HEK293 (cell line): ENCODE results near the gene RPS5.

Experiments
- CTCF ChIA-PET: fragments of 350-600 bp; formaldehyde crosslinking; extraction: SDS; loops from one replicate; lab custom pipeline; 2021; ENCODE audit warnings: antibody characterized with exemption; lab: Yijun Ruan, JAX
- POLR2A ChIA-PET: fragments of 300-600 bp; formaldehyde crosslinking; extraction: SDS; loops from one replicate; lab custom pipeline; 2020; ENCODE audit warnings: antibody characterized with exemption, inconsistent platforms; lab: Yijun Ruan, JAX
- H3K27ac ChIP-seq: fragments of 200-500 bp; sonication (Bioruptor generic); 2 replicates; pipeline ENCODE4 v1.5.1; 2014; ENCODE audit warnings: low read depth, low read length, control low read depth, inconsistent platforms; ENCODE audit errors: extremely low read depth
- H3K36me3 ChIP-seq, 2 experiments: fragments of 200-500 bp in 1 of 2; sonication (Bioruptor generic) in 1 of 2; 1 replicate in 1 of 2; 2 replicates in 1 of 2; pipeline ENCODE4 v1.5.1; 2014 to 2017; ENCODE audit warnings: inconsistent platforms in 2 of 2, low read length in 2 of 2; ENCODE audit not compliant: control insufficient read depth in 2 of 2, insufficient read depth in 1 of 2
- H3K4me1 ChIP-seq: fragments of 200-500 bp; sonication (Bioruptor generic); 2 replicates; pipeline ENCODE4 v1.5.1; 2014; ENCODE audit warnings: mild to moderate bottlenecking, low read length, inconsistent platforms; ENCODE audit not compliant: control insufficient read depth, insufficient read depth
- H3K4me3 ChIP-seq: 2 replicates; pipeline ENCODE4 v1.5.1; 2011; ENCODE audit warnings: low read depth, mild to moderate bottlenecking, control low read depth, low read length, moderate library complexity
- H3K9me3 ChIP-seq: fragments of 200-500 bp; sonication (Bioruptor generic); 2 replicates; pipeline ENCODE4 v1.5.1; 2014; ENCODE audit warnings: low read depth, low read length, inconsistent platforms; ENCODE audit not compliant: control insufficient read depth, insufficient read depth
- HIC1 ChIP-seq: fragments of 450-650 bp; formaldehyde crosslinking; IDR thresholded peaks from 2 replicates; pipeline ENCODE4 v1.5.1; 2016; ENCODE audit warnings: missing biosample characterization, missing genetic modification characterization
- SETDB1 ChIP-seq: IDR thresholded peaks from one replicate; pipeline ENCODE4 v1.6.1; 2017; ENCODE audit warnings: mild to moderate bottlenecking, low read length, moderate library complexity, mixed read lengths; ENCODE audit not compliant: insufficient read length
- SP7 ChIP-seq: fragments of 450-650 bp; formaldehyde crosslinking; IDR thresholded peaks from 2 replicates; pipeline ENCODE4 v1.5.1; 2016; ENCODE audit warnings: missing biosample characterization, missing genetic modification characterization
- ZBTB11 ChIP-seq: fragments of 450-650 bp; formaldehyde crosslinking; conservative IDR thresholded peaks from 2 replicates; pipeline ENCODE4 v1.5.1; 2016; ENCODE audit warnings: low read depth, missing biosample characterization, missing genetic modification characterization
- ZNF18 ChIP-seq: fragments of 450-650 bp; formaldehyde crosslinking; IDR thresholded peaks from 2 replicates; pipeline ENCODE4 v1.5.1; 2016; ENCODE audit warnings: missing biosample characterization, missing genetic modification characterization
- ZNF514 ChIP-seq: fragments of 450-650 bp; formaldehyde crosslinking; IDR thresholded peaks from 2 replicates; pipeline ENCODE4 v1.5.1; 2016; ENCODE audit warnings: missing biosample characterization, missing genetic modification characterization
- ZNF549 ChIP-seq: fragments of 450-650 bp; IDR thresholded peaks from 2 replicates; pipeline ENCODE4 v1.5.1; 2018; ENCODE audit warnings: missing biosample characterization, missing genetic modification characterization, mild to moderate bottlenecking, inconsistent platforms, moderate library complexity
- ZNF837 ChIP-seq: fragments of 450-650 bp; formaldehyde crosslinking; IDR thresholded peaks from 2 replicates; pipeline ENCODE4 v1.5.1; 2016; ENCODE audit warnings: missing biosample characterization, missing genetic modification characterization
- ZSCAN4 ChIP-seq: fragments of 450-650 bp; formaldehyde crosslinking; IDR thresholded peaks from 2 replicates; pipeline ENCODE4 v1.5.1; 2017; ENCODE audit warnings: missing biosample characterization, missing genetic modification characterization

Gene RPS5

GRCh38 chr19:58367698-58368454 lies 19.2 kb upstream of the RPS5 start:
- no peak overlapping the region for H3K27ac ChIP-seq
- ChIA-PET CTCF (no interaction called here), POLR2A (interaction anchor here (0.9 kb wide), 1 partner anchor 12 kb away, joined by 3 read pairs; no protein-coding TSS in a partner anchor)
- no peaks in the 10 kb centered on the region for H3K36me3 ChIP-seq
- H3K9me3 ChIP-seq = no peaks in the 10 kb centered on the region
- TF ChIP-seq ZNF837 (tag by site-specific recombination) = peak; percentile 98
- TF ChIP-seq ZNF514 (tag by site-specific recombination) = no peak
- no peaks in the 10 kb centered on the region for H3K4me1 ChIP-seq
- H3K4me3 ChIP-seq = no peak overlapping the region

GRCh38 chr19:58368561-58369360 lies 18.3 kb upstream of the RPS5 start:
- no peak overlapping the region for H3K4me3 ChIP-seq
- H3K4me1 ChIP-seq = no peaks in the 10 kb centered on the region
- no peak for TF ChIP-seq SETDB1
- no peak for TF ChIP-seq ZBTB11 (tag by site-specific recombination)
- TF ChIP-seq ZNF18 = no peak
- no peak for TF ChIP-seq ZNF549 (tag by site-specific recombination)
- TF ChIP-seq HIC1 (tag by site-specific recombination) = no peak
- TF ChIP-seq SP7 = no peak
- no peak for TF ChIP-seq ZSCAN4 (tag by site-specific recombination)
- ChIA-PET CTCF (no interaction called here), POLR2A (no interaction called here)
- no peaks in the 10 kb centered on the region for H3K9me3 ChIP-seq
- H3K36me3 ChIP-seq = no peaks in the 10 kb centered on the region
- H3K27ac ChIP-seq = no peak overlapping the region
